HG03469 (cell line): ENCODE data around the gene CCDC112.
"Not testable (repeated sequence)": the region's sequence is repeated elsewhere in the genome, so short reads cannot be mapped to it uniquely, and the experiment has no call there.

Source experiments
- ATAC-seq: cut with Tn5 transposase; IDR thresholded peaks from one replicate; pipeline ENCODE4 v1.9.1; 2021; ENCODE audit warnings: mild to moderate bottlenecking, moderate library complexity, moderate number of reproducible peaks; ENCODE audit not compliant: unreplicated experiment

Gene CCDC112

GRCh38 chr5:115296124-115297022, at the start of gene CCDC112:
CCDC112 (minus strand) TSS chr5:115296654; CDS start chr5:115296543, 111 bp downstream.
- peak; percentile 66 for ATAC-seq

DNA sequence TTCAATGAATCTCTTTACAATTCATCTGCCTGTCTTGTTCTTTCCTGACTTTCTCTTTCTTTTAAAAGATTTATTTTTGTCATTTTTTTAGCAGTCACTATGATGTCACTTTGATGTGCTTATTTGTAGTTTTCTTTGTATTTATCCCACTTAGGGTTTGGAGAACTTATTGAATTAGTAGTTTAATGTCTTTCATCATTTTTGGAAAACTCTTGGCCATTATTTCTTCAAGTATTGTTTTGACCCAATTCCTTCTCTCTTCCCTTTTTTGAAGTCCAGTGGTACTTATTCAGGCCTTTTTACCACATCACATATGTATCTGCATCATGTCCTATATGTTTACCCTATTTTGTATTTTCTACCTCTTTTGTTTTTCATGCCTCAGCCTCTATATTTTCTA, 48.9 kb upstream of the CCDC112 start:
- no peak for ATAC-seq

DNA sequence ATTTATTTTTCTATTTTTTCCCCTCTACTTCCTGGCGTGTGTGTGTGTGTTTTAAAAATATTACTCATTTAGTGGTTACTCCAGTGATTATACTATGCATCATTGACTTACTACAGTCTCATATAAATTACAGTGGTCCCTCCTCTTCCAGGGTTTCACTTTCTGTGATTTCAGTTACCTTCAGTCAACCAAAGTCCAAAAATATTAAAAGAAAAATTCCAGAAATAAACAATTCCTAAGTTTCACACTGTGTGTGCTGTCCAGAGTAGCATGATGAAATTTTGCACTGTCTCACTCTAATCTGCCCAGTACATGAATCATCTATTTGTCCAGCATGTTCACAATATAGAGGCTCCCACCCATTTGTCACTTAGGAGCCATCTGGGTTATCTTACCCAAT, 47.4 kb upstream of the CCDC112 start:
- ATAC-seq: no peak

DNA sequence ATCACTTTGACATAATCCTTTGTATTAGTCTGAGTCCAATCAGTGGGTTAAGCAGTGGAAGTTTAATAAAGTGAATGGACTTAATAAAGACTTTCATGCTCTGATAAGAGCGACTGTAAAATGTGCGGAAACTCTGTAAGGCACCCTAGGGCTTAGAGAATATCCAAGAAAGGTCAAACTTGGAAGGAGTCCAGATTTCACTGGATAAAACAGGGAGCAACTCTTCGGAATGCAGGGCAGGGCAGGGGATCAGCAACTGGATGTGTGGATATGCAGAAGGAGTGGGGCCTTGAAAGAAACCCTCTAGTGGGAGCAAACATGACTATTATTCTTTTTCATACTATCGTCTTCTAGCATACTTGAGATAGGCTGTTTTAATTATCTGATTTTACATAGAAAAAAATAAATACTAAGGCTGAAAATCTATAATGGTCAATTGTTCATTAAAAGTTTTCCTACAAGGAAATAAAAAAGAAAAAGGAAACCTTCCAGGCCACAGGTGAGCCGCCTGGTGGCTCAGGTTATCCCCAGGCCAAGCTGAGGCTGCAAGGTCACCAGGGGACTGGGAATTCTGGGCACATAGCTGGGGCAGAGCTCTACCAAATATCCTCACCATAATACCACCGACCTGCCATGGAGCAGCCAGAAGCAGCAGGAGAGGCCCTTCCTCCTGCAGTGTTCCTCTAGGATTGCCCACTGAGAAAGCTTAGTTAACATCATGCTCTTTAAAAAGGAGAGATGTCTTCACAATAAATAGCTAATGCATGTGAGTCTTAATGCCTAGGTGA, 46.3 kb upstream of the CCDC112 start:
- no peak for ATAC-seq

DNA sequence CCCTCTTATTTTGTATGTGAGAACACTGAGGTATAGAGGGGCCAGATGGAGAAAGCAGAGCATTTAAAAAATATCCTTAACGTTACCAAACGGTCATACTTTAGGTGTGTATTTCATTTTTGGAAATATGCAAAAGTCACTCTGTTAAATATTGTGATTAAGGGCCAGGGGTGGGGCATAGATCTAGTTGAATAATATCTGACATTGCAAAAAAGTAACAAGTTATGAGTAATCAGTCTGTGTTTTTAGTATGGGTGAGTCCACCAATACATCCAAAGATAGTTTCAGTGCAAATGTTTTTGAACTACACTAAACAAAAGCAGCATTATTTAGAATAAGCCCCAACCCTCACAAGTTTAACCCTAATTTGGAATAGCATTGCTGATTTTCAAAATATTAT, 45.3 kb upstream of the CCDC112 start:
- no peak for ATAC-seq

- no peak for ATAC-seq
These were observed 42.4 kb upstream of the CCDC112 start for GRCh38 chr5:115338851-115339250.

GRCh38 chr5:115337882-115338281, 41.4 kb upstream of the CCDC112 start:
- ATAC-seq: no peak

DNA sequence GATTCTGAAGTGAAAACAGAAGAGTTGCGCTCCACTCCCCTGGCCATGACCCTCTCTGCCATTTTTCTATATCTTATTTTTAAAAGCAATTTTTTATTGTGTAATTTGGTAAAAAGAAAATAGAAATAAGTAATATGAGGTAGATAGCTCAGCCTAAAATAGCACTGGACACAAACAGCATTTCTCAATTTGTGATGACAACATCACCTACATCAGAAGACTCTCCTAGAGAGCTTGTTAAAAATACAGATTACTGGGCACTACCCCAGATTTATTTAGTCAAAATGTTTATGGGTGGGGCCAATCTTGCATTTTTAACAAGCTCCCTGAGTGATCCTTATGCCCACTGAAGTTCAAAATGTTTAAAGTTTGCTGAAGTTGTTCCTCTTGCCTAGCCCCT, 40.5 kb upstream of the CCDC112 start:
- no peak for ATAC-seq

DNA sequence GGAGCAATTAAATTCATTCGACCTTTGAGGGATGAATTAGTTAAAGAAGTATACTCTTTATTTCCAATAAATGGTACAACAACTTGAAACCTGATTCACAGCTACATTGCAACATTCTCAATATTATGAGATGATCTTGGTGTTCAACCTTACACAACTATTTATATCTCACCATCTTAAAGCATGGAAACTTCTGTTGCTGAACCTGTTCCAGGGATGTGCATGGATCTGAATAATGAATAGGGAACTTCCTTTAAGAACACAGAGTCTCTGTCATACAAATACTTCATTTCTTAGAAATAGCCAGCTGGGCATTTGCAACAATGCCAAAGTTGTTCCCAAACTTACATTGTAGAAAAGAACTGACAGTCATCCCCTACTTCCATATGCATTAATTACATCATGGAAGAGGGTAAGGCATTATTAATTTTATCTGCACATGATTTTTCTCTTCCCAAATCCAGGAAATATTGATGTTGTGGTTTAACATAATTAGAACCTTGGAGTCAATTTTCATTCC, 39.8 kb upstream of the CCDC112 start:
- no peak for ATAC-seq

DNA sequence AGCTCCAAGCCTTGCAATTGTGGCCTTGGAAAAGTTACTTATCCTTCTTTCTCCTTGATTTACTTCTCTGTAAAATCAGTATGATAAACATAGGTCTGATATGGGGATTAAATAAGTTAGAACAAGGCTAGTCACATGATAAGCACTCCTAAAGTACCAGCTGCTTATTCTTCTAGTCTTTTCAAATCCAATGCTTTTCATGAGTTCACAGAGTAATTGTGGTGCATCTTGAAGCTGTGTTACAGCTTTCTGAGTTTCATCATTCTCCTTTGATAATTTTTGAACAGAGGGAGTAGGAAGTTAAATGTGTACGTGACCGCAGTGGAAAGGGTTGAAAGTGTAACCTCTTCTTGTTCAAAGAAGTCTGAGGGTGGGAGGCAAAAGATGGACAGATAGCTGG, 38.8 kb upstream of the CCDC112 start:
- ATAC-seq: no peak

DNA sequence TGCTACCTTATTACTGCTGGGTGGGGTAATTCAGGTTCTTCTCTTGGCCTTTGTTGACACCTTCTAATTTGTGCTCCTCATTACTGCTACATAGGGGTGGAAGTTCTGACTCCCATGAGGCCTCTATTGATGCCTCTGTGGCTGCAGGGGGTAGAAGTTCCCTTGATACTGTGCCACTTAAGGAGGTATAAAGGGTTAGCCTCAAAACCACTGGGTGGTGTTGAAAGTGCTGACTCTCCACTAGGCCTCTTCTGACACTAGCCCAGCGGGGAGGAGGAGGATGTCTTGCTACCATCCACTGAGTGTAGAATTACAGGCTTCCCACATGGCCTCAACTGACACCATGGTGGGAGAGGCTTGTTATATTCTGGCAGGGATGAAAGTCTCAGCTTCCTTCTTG, 36.7 kb upstream of the CCDC112 start:
- peak; percentile 56 for ATAC-seq

DNA sequence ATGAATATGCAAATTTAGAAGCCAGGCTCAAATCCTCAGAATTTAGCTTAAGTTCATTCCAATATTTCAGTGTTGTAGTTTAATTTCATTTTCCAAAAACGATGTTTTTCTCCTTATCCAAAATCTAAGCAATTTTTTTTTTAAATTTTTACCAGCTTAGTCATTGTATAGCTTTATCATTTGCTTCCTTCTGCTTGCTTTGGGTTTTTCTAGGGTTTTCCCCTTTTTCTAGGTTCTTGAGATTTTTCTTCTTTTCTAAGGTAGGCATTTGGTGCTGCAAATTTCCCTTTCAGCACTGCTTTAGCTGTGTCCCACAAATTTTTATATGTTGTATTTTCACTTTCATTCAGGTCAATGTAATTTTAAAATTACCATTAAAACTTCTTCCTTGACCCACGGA, 34.4 kb upstream of the CCDC112 start:
- no peak for ATAC-seq

- ATAC-seq: no peak
These were observed 33.0 kb upstream of the CCDC112 start for GRCh38 chr5:115329475-115329874.

GRCh38 chr5:115328617-115329274, 32.3 kb upstream of the CCDC112 start:
- ATAC-seq: not testable (repeated sequence)

DNA sequence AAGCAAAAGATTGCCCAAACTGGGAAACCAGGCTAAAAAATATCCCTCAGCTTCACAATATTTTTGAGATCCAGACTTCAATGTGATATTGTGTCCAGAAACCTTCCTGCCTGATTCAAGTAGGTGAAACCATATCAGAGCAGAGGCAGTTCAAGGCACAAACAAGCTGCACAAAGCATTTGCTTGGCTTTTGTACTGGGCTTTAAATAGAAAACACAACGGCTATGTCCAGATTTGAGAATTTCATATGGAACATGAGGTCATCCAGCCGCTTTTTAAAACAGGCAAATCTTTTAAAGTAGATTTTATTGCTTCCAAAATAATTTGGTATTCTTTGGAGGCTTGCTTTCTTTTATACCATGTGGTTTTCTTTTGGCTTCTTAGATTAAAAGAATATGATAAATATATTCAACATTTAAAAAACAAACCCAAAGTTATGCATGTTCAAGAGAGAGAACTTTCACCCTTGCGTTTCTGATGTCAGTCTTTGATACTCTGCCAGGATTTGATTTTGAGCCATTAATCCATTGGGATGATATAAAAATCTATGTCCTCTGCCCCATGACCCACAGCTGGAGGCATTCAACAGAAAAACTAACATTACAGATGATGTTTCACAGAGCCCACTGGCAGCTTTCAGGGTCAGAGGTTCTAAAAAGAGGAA, 29.0 kb upstream of the CCDC112 start:
- ATAC-seq: no peak

GRCh38 chr5:115324021-115324420, 27.6 kb upstream of the CCDC112 start:
- no peak for ATAC-seq

DNA sequence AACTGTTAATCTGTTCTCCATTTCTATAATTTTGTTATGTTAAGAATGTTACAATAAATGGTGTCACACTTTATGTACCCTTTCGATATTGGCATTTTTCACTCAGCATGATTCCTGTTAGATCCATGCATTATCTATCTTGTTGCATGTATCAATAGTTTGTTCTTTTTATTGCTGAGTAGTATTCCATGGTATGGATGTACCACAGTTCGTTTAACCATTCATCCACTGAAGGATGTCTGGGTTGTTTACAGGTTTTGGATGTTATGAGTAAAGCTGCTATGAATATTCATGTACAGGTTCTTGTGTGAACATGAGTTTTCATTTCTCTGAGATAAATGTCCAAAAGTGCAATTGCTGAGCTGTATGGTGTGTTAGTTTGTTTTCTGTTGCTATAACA, 26.3 kb upstream of the CCDC112 start:
- ATAC-seq: no peak

DNA sequence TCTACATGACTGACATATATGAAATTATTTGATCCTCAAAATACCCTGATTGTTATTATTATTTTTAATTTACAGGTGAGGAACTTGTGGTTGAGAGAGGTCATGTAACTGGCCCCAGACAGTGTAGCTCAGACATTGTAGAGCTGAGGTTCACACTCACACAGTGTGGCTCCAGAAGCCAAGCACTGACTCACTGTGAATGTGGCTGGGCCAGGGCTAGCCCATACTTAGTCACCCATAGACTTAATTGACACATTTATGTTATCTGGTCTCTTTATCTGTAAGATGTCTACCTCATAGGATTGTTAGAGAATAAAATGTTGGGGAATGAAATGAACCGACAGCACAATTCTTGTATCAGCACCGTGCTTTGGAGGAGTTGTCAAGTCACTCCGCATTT, 24.9 kb upstream of the CCDC112 start:
- no peak for ATAC-seq

GRCh38 chr5:115320515-115320914, 24.1 kb upstream of the CCDC112 start:
- no peak for ATAC-seq

DNA sequence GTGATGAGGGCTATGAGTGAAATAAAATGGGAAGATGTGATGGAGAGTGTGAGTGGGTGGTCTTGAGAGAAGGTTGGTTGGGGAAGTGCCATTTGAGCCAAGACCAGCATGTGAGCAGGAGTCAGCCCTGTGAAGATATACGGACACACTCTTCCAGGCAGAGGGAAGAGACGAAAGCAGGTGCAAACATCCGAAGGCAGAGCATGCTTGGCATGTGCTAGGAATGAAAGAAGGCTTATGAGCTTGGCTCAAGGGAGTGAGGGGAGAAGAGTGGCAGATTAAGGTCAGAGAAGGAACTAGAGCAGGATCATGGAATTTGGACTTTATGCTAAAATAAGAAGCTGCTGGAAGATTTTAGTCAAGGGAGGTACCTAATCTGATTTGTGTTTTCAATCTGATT, 23.6 kb upstream of the CCDC112 start:
- no peak for ATAC-seq

GRCh38 chr5:115319007-115319406, 22.6 kb upstream of the CCDC112 start:
- ATAC-seq: no peak
